H9 (cell line): ENCODE measurements around the gene MRPL2. TPM values are rescaled to one million over a fixed set of nuclear protein-coding genes. Genes with fewer than 3 reads are reported as not detected.

Source experiments
- DNase-seq: peaks from one replicate; pipeline ENCODE4 v3.0.0-alpha.2; 2017
- H2AFZ ChIP-seq: one replicate; pipeline ENCODE4 v1.6.1; 2013; ENCODE audit warnings: mild to moderate bottlenecking, low read length, control low read depth, moderate library complexity
- H2AK5ac ChIP-seq: 2 replicates; pipeline ENCODE4 v1.6.1; 2013; ENCODE audit warnings: low read length, control low read depth, mixed read lengths; ENCODE audit not compliant: insufficient read length
- H2BK120ac ChIP-seq: one replicate; pipeline ENCODE4 v1.6.1; 2013; ENCODE audit warnings: low read depth, mild to moderate bottlenecking, low read length, control low read depth, inconsistent platforms; ENCODE audit not compliant: poor library complexity, severe bottlenecking
- H2BK12ac ChIP-seq: 2 replicates; pipeline ENCODE4 v1.6.1; 2013; ENCODE audit warnings: low read length, control low read depth, mixed read lengths, low read depth; ENCODE audit not compliant: insufficient read length
- H2BK15ac ChIP-seq: 2 replicates; pipeline ENCODE4 v1.6.1; 2013; ENCODE audit warnings: low read depth, low read length, control low read depth
- H2BK20ac ChIP-seq: one replicate; pipeline ENCODE4 v1.6.1; 2013; ENCODE audit warnings: low read depth, mild to moderate bottlenecking, low read length, control low read depth, inconsistent platforms; ENCODE audit not compliant: poor library complexity, severe bottlenecking
- H2BK5ac ChIP-seq: 2 replicates; pipeline ENCODE4 v1.6.1; 2013; ENCODE audit warnings: low read length, control low read depth, mixed read lengths; ENCODE audit not compliant: insufficient read length
- H3K14ac ChIP-seq: 2 replicates; pipeline ENCODE4 v1.6.1; 2013; ENCODE audit warnings: low read length, control low read depth; ENCODE audit not compliant: insufficient read depth
- H3K18ac ChIP-seq: 2 replicates; pipeline ENCODE4 v1.6.1; 2013; ENCODE audit warnings: low read depth, mild to moderate bottlenecking, mixed read lengths, low read length, control low read depth; ENCODE audit not compliant: insufficient read length
- H3K23ac ChIP-seq: 2 replicates; pipeline ENCODE4 v1.6.1; 2013; ENCODE audit warnings: low read length, control low read depth, mixed read lengths, low read depth; ENCODE audit not compliant: insufficient read length
- H3K23me2 ChIP-seq: 2 replicates; pipeline ENCODE4 v1.6.1; 2013; ENCODE audit warnings: low read depth, mild to moderate bottlenecking, mixed read lengths, low read length, control low read depth; ENCODE audit not compliant: insufficient read length, poor library complexity, severe bottlenecking
- H3K27ac ChIP-seq: 2 replicates; pipeline ENCODE4 v1.5.1; 2013; ENCODE audit warnings: low read length, control low read depth, mixed read lengths, low read depth; ENCODE audit not compliant: insufficient read length
- H3K27me3 ChIP-seq: 2 replicates; pipeline ENCODE4 v1.6.1; 2013; ENCODE audit warnings: low read length, control low read depth, inconsistent platforms; ENCODE audit not compliant: insufficient read depth
- H3K4ac ChIP-seq: 2 replicates; pipeline ENCODE4 v1.6.1; 2013; ENCODE audit warnings: low read depth, mild to moderate bottlenecking, control low read depth, inconsistent platforms, low read length, moderate library complexity
- H3K4me1 ChIP-seq: 2 replicates; pipeline ENCODE4 v1.6.1; 2013; ENCODE audit warnings: low read length, control low read depth, inconsistent platforms; ENCODE audit not compliant: insufficient read depth
- H3K4me2 ChIP-seq: 2 replicates; pipeline ENCODE4 v1.6.1; 2013; ENCODE audit warnings: low read length, control low read depth, mixed read lengths; ENCODE audit not compliant: insufficient read length, insufficient read depth
- H3K56ac ChIP-seq: 2 replicates; pipeline ENCODE4 v1.6.1; 2013; ENCODE audit warnings: low read depth, mild to moderate bottlenecking, mixed read lengths, low read length, control low read depth; ENCODE audit not compliant: insufficient read length
- H3K79me1 ChIP-seq: 2 replicates; pipeline ENCODE4 v1.6.1; 2013; ENCODE audit warnings: low read depth, mild to moderate bottlenecking, moderate library complexity, low read length, control low read depth, inconsistent platforms; ENCODE audit not compliant: insufficient read depth, poor library complexity, severe bottlenecking
- H3K79me2 ChIP-seq: 2 replicates; pipeline ENCODE4 v1.6.1; 2013; ENCODE audit warnings: low read length, control low read depth, inconsistent platforms; ENCODE audit not compliant: insufficient read depth
- H3K9ac ChIP-seq: 2 replicates; pipeline ENCODE4 v1.6.1; 2013; ENCODE audit warnings: low read length, control low read depth, mixed read lengths; ENCODE audit not compliant: insufficient read length; ENCODE audit errors: extremely low read depth
- H3K9me3 ChIP-seq: one replicate; pipeline ENCODE4 v1.6.1; 2013; ENCODE audit warnings: low read depth, low read length, inconsistent platforms; ENCODE audit not compliant: control insufficient read depth
- H3T11ph ChIP-seq: one replicate; pipeline ENCODE4 v1.6.1; 2013; ENCODE audit warnings: mild to moderate bottlenecking, low read length, control low read depth, inconsistent platforms
- H4K20me1 ChIP-seq: one replicate; pipeline ENCODE4 v1.6.1; 2013; ENCODE audit not compliant: control insufficient read depth, insufficient read length, insufficient read depth
- H4K5ac ChIP-seq: 2 replicates; pipeline ENCODE4 v1.6.1; 2013; ENCODE audit warnings: low read depth, mild to moderate bottlenecking, mixed read lengths, low read length, control low read depth; ENCODE audit not compliant: insufficient read length
- H4K8ac ChIP-seq: replicated peaks from 2 replicates; pipeline ENCODE4 v1.6.1; 2013; ENCODE audit warnings: low read length, control low read depth, mixed read lengths, low read depth; ENCODE audit not compliant: insufficient read length
- H4K91ac ChIP-seq: 2 replicates; pipeline ENCODE4 v1.6.1; 2013; ENCODE audit warnings: low read depth, mild to moderate bottlenecking, moderate library complexity, mixed read lengths, low read length, control low read depth; ENCODE audit not compliant: insufficient read length
- H3K27ac Mint-ChIP-seq, 3 experiments: 2 replicates in 2 of 3; 3 replicates in 1 of 3; pipeline ENCODE4 v1.8.0; 2020 to 2021; ENCODE audit warnings: mixed read lengths in 3 of 3, mild to moderate bottlenecking in 1 of 3, moderate library complexity in 1 of 3
- H3K27me3 Mint-ChIP-seq: 2 replicates; pipeline ENCODE4 v1.8.0; 2021; ENCODE audit warnings: low read depth, mild to moderate bottlenecking, moderate library complexity, mixed read lengths
- H3K36me3 Mint-ChIP-seq, 3 experiments: 2 replicates in 2 of 3; 3 replicates in 1 of 3; pipeline ENCODE4 v1.8.0; 2020 to 2021; ENCODE audit warnings: low read depth in 3 of 3, mixed read lengths in 3 of 3; ENCODE audit not compliant: insufficient read depth in 1 of 3
- H3K4me1 Mint-ChIP-seq, 2 experiments: 2 replicates each; pipeline ENCODE4 v1.8.0; 2020; ENCODE audit warnings: mixed read lengths in 2 of 2
- H3K4me3 Mint-ChIP-seq, 2 experiments: 2 replicates in 1 of 2; 3 replicates in 1 of 2; pipeline ENCODE4 v1.8.0; 2020 to 2021; ENCODE audit warnings: mild to moderate bottlenecking in 2 of 2, mixed read lengths in 2 of 2, moderate library complexity in 1 of 2
- H3K9me3 Mint-ChIP-seq, 2 experiments: 2 replicates in 1 of 2; 3 replicates in 1 of 2; pipeline ENCODE4 v1.8.0; 2020; ENCODE audit warnings: mild to moderate bottlenecking in 2 of 2, mixed read lengths in 2 of 2, moderate library complexity in 1 of 2
- CTCF ChIP-seq: fragments of 200-600 bp; sonication (generic); conservative IDR thresholded peaks from 3 replicates; pipeline ENCODE4 v1.8.0; 2021; ENCODE audit warnings: antibody characterized with exemption, mild to moderate bottlenecking
- WGBS: extraction: QIAGEN DNeasy Blood & Tissue Kit; methylation state at CpG from one replicate; pipeline ENCODE4 v1.1.7; 2013; ENCODE audit warnings: missing lambda C conversion rate, low lambda C conversion rate, mixed read lengths; ENCODE audit not compliant: insufficient read length; ENCODE audit errors: extremely low coverage; 5-methylcytosine and 5-hydroxymethylcytosine counted together
- total RNA-seq: library from RNA; stranded (reverse); gene quantifications from 2 replicates; pipeline ENCODE4 v1.2.1, GENCODE V29; 2021

Gene MRPL2
- total RNA-seq, 1 experiment from 2014 or later: 74.4 TPM

GRCh38 chr6:43032326-43032725 lies 26.9 kb downstream of the MRPL2 start:
- no peaks in the 10 kb centered on the region for H3K27me3 ChIP-seq
- Mint-ChIP-seq H3K27ac (no peak overlapping the region), H3K4me1 (no peaks in the 10 kb centered on the region), H3K36me3 (peaks cover 36 to 91% (median 63%) of the 10 kb centered on the region in 3 experiments; a peak in 6 of 7 replicates), H3K9me3 (no peaks in the 10 kb centered on the region), H3K27me3 (no peaks in the 10 kb centered on the region; the same call in 1 of the 2 replicates), H3K4me3 (no peak overlapping the region)
- H3K56ac ChIP-seq: no peak overlapping the region
- H3K23me2 ChIP-seq: no peaks in the 10 kb centered on the region
- H3T11ph ChIP-seq: no peak overlapping the region
- no CpG with 5 or more reads among the region's 4 CpGs for WGBS
- H4K5ac ChIP-seq: no peak overlapping the region
- no peak overlapping the region for H3K23ac ChIP-seq
- no peak overlapping the region for H3K4me2 ChIP-seq
- H2BK12ac ChIP-seq: no peak overlapping the region
- H2BK120ac ChIP-seq: no peak overlapping the region
- H3K14ac ChIP-seq: no peak overlapping the region
- H3K9ac ChIP-seq: no peak overlapping the region
- H4K91ac ChIP-seq: no peak overlapping the region
- no peak overlapping the region for H3K18ac ChIP-seq
- no peak overlapping the region for H2AK5ac ChIP-seq
- H4K8ac ChIP-seq: no peak overlapping the region
- no peaks in the 10 kb centered on the region for H3K79me2 ChIP-seq
- DNase-seq: no peak
- H3K4me1 ChIP-seq: no peaks in the 10 kb centered on the region
- no peak overlapping the region for H2BK20ac ChIP-seq
- no peak overlapping the region for H2BK15ac ChIP-seq
- TF ChIP-seq CTCF: no peak
- no peaks in the 10 kb centered on the region for H3K9me3 ChIP-seq
- no peak overlapping the region for H2BK5ac ChIP-seq
- no peak overlapping the region for H3K27ac ChIP-seq
- H2AFZ ChIP-seq: no peak overlapping the region
- no peaks in the 10 kb centered on the region for H3K79me1 ChIP-seq
- no peaks in the 10 kb centered on the region for H4K20me1 ChIP-seq
- H3K4ac ChIP-seq: no peak overlapping the region
